Measurements from ENCODE around the gene PHF21B.
A peak's percentile ranks its signal among the peaks of the same experiment; 100 is the strongest.

- TF ChIP-seq CTCF (IDR thresholded peaks at IDR 0.05; ENCODE audit: low read length) (peak; percentile 14; the same call in 1 of the 2 replicates), EZH2 (IDR thresholded peaks at IDR 0.05; ENCODE audit: borderline replicate concordance, low read length) (no peak)
Observed at GRCh38 chr22:44889255-44889878, 120.4 kb downstream of the PHF21B start.
